Astrocyte of the spinal cord (primary cell): ENCODE measurements around the gene RCSD1.

Experiments
- DNase-seq: peaks from one replicate; pipeline ENCODE4 v3.0.0; 2011; ENCODE audit warnings: low read depth, low spot score
- H3K4me3 ChIP-seq: 2 replicates; pipeline ENCODE4 v1.5.1; 2011; ENCODE audit warnings: low read depth, mild to moderate bottlenecking, low read length, moderate library complexity
- CTCF ChIP-seq: IDR thresholded peaks from 2 replicates; pipeline ENCODE4 v1.5.1; 2012; ENCODE audit warnings: low read depth, mild to moderate bottlenecking, low read length, inconsistent platforms
- in situ Hi-C: cut with HindIII; loops from 2 replicates; pipeline ENCODE4 v1.10.0; 2017; ENCODE audit warnings: low sequenced_read_pairs

RCSD1 gene

GRCh38 chr1:167645625-167646414 is 15.8 kb downstream of the RCSD1 start:
- in situ Hi-C loops, result no loop called here

DNA sequence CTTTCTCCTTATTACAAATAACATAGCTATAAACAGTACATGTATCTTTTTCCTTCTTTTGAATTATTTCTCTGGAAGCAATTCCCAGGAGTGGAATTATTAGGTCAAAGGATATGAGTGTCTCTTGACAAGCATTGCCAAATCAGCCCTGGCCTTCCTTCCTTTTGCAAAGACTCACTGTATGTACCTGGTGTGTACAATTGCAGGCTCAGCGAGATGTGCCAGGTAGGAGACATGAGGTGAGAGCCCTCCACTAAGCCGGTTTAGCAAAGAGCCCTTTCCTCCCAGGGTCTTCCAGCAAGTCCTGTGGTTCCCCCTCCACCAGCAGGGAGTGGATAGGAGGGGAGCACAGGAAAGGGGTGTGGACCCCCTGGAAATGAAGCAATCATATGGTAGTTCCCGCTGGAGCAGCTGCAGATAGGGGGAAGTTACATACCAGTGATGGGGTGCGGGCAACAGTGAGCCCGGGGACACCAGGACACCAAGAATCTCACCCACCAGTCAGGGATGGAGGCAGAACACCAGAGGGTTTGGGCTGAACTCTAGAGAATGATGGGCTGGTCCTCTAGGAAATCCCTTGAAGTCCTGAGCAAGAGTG is 18.3 kb downstream of the RCSD1 start:
- in situ Hi-C loops, result no loop called here
- no peak for TF ChIP-seq CTCF
- no peak for DNase-seq
- no peak overlapping the region for H3K4me3 ChIP-seq

More at GRCh38 chr1:167645625-167646414, 15.8 kb downstream of the RCSD1 start:
- TF ChIP-seq CTCF, result no peak
- no peak for DNase-seq
- no peak overlapping the region for H3K4me3 ChIP-seq

DNA sequence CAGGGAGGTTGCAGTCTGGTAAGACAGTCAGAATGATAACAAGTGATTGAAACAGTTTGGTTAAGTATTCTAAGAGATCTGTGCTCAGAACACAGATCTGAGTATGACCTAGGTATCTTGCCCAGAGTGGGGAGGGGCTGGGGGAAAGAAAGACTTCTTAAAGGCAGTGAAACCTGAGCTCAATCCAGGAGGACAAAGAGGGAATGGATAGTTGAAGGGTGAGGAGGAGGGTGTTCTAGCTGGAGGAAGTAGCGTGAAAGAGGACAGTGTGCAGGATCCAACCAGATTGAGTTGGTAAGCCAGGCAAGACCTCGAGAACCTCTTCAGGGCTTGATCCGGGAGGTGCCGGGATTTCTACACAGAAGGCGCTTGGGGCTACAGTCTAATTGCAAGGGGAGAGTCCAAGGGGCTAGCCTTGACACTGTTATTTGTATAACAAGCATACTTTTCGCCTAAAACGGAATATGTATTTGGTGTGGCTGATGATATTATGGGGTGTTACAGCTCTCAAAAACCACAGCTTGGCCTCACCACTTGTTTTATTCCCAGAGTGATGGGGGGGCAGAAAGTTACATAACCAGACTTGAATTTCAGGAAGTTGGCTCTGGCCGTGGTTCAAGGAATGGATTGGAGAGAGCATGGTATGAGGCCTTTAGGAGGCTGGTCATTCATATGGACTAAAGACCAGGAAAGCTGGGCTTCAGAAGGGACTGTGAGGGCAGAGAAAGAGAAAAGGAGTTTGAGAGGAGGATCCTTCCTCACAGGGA is 19.1 kb downstream of the RCSD1 start:
- H3K4me3 ChIP-seq, result no peak overlapping the region
- no peak for TF ChIP-seq CTCF
- in situ Hi-C loops, result no loop called here
- no peak for DNase-seq

GRCh38 chr1:167650269-167651160 is 20.5 kb downstream of the RCSD1 start:
- in situ Hi-C loops, result no loop called here
- no peak for TF ChIP-seq CTCF
- no peak for DNase-seq
- no peak overlapping the region for H3K4me3 ChIP-seq

DNA sequence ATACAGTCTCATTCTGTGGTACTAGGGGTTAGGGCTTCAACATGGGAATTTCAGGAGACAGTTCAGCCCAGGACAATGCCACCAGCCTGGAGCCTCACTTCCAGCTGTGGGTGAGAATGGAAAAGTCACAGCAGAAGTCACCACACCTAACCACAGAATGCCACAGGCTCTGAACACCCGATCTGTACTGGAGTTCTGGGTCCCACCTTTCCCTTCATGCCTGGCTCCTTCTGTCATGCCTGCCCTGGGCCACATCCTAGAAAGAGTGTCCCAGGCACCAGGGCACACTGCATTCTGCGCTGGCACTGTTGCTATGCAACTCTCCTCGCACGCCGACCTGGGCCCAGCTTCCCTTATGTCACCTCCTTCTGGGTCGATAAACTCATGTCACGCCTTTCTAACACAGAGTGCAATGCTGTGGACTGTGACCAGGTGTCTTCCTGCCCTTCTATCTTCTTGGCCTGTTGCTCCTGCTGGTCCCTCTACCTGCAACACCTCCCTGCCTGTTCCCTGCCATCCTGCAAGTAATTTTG is 21.2 kb downstream of the RCSD1 start:
- in situ Hi-C loops, result no loop called here
- no peak for TF ChIP-seq CTCF
- H3K4me3 ChIP-seq, result no peak overlapping the region
- no peak for DNase-seq
